IMR-90 (cell line): ENCODE data around the gene RAB30. TPM values are rescaled to one million over a fixed set of nuclear protein-coding genes. Genes with fewer than 3 reads are reported as not detected.

Experiments used
- ATAC-seq: fragments of 200-7000 bp; cut with Tn5 transposase; 2 replicates; pipeline ENCODE4 v1.9.1; 2020; ENCODE audit warnings: low read depth, mild to moderate bottlenecking, moderate library complexity
- BruUV-seq: library from RNA; stranded (reverse); fragments of 400-500 nt; replicated peaks from 2 replicates; lab custom pipeline; 2021; lab: Mats Ljungman, UMichigan
- CTCF ChIA-PET: fragments of 300-600 bp; formaldehyde crosslinking; extraction: SDS; loops from one replicate; lab custom pipeline; 2021; ENCODE audit warnings: antibody characterized with exemption; lab: Yijun Ruan, JAX
- POLR2A ChIA-PET: fragments of 300-600 bp; sonication (Branson Sonifier 250); formaldehyde crosslinking; loops from one replicate; lab custom pipeline; 2022; ENCODE audit warnings: antibody characterized with exemption; ENCODE audit not compliant: unreplicated experiment; lab: Charles Lee
- DNase-seq: peaks from one replicate; pipeline ENCODE4 v3.0.0; 2013
- H2AFZ ChIP-seq: replicated peaks from 2 replicates; pipeline ENCODE3; 2013; ENCODE audit warnings: low read length, mild to moderate bottlenecking; ENCODE audit not compliant: poor library complexity
- H2AK5ac ChIP-seq: 2 replicates; pipeline ENCODE4 v1.6.1; 2013; ENCODE audit warnings: low read depth, low read length, inconsistent platforms
- H2AK9ac ChIP-seq: replicated peaks from 2 replicates; pipeline ENCODE3; 2013; ENCODE audit warnings: mild to moderate bottlenecking, low read depth, low read length, moderate library complexity; ENCODE audit not compliant: poor library complexity
- H2BK120ac ChIP-seq: 2 replicates; pipeline ENCODE4 v1.6.1; 2013; ENCODE audit warnings: low read depth, low read length, inconsistent platforms
- H2BK15ac ChIP-seq: 3 replicates; pipeline ENCODE4 v1.6.1; 2013; ENCODE audit warnings: low read depth, low read length, inconsistent platforms
- H2BK20ac ChIP-seq: 2 replicates; pipeline ENCODE4 v1.6.1; 2013; ENCODE audit warnings: low read depth, mild to moderate bottlenecking, inconsistent platforms, low read length, moderate library complexity
- H2BK5ac ChIP-seq: 2 replicates; pipeline ENCODE4 v1.6.1; 2013; ENCODE audit warnings: mild to moderate bottlenecking, low read depth, low read length, inconsistent platforms; ENCODE audit not compliant: poor library complexity, severe bottlenecking
- H3K14ac ChIP-seq: replicated peaks from 2 replicates; pipeline ENCODE4 v1.6.1; 2013; ENCODE audit warnings: low read depth, low read length, inconsistent platforms
- H3K18ac ChIP-seq: 2 replicates; pipeline ENCODE4 v1.6.1; 2013; ENCODE audit warnings: low read depth, low read length, control low read depth
- H3K23ac ChIP-seq: 2 replicates; pipeline ENCODE4 v1.6.1; 2013; ENCODE audit warnings: low read depth, low read length, inconsistent platforms
- H3K27ac ChIP-seq: 2 replicates; pipeline ENCODE4 v1.5.1; 2013; ENCODE audit warnings: mild to moderate bottlenecking, control low read depth, low read length; ENCODE audit not compliant: insufficient read depth
- H3K27me3 ChIP-seq: 2 replicates; pipeline ENCODE4 v1.6.1; 2013; ENCODE audit warnings: low read length; ENCODE audit not compliant: control insufficient read depth, insufficient read depth
- H3K36me3 ChIP-seq: 2 replicates; pipeline ENCODE4 v1.6.1; 2013; ENCODE audit warnings: low read length, mixed read lengths; ENCODE audit not compliant: control insufficient read depth, insufficient read depth
- H3K4ac ChIP-seq: 2 replicates; pipeline ENCODE4 v1.6.1; 2013; ENCODE audit warnings: low read depth, low read length, inconsistent platforms
- H3K4me1 ChIP-seq: 2 replicates; pipeline ENCODE4 v1.6.1; 2013; ENCODE audit warnings: low read length, mixed read lengths; ENCODE audit not compliant: control insufficient read depth, insufficient read depth
- H3K4me2 ChIP-seq: 2 replicates; pipeline ENCODE4 v1.6.1; 2013; ENCODE audit warnings: low read depth, mild to moderate bottlenecking, control low read depth, low read length, moderate library complexity
- H3K4me3 ChIP-seq: 2 replicates; pipeline ENCODE4 v1.5.1; 2013; ENCODE audit warnings: low read depth, mild to moderate bottlenecking, control low read depth, low read length, moderate library complexity; ENCODE audit not compliant: insufficient read depth
- H3K56ac ChIP-seq: 2 replicates; pipeline ENCODE4 v1.6.1; 2013; ENCODE audit warnings: low read length, inconsistent platforms; ENCODE audit not compliant: insufficient read depth; ENCODE audit errors: extremely low read depth
- H3K79me1 ChIP-seq, 2 experiments: 2 replicates each; pipeline ENCODE4 v1.6.1; 2013; ENCODE audit warnings: low read length in 2 of 2, inconsistent platforms in 1 of 2, low read depth in 1 of 2
- H3K9ac ChIP-seq: 2 replicates; pipeline ENCODE4 v1.6.1; 2013; ENCODE audit warnings: low read depth, low read length, control low read depth
- H3K9me1 ChIP-seq: 2 replicates; pipeline ENCODE4 v1.6.1; 2013; ENCODE audit warnings: low read length, inconsistent platforms; ENCODE audit not compliant: insufficient read depth
- H3K9me3 ChIP-seq: 2 replicates; pipeline ENCODE4 v1.6.1; 2013; ENCODE audit warnings: low read length; ENCODE audit not compliant: control insufficient read depth, insufficient read depth
- H4K20me1 ChIP-seq: 2 replicates; pipeline ENCODE4 v1.6.1; 2013; ENCODE audit warnings: low read length, inconsistent platforms; ENCODE audit not compliant: insufficient read depth
- H4K5ac ChIP-seq: 2 replicates; pipeline ENCODE4 v1.6.1; 2013; ENCODE audit warnings: mild to moderate bottlenecking, low read depth, low read length, control low read depth
- H4K8ac ChIP-seq, 2 experiments: 2 replicates each; pipeline ENCODE4 v1.6.1; 2013; ENCODE audit warnings: low read depth in 2 of 2, low read length in 2 of 2, control low read depth in 1 of 2, inconsistent platforms in 1 of 2
- H4K91ac ChIP-seq: 2 replicates; pipeline ENCODE4 v1.6.1; 2013; ENCODE audit warnings: low read depth, low read length, inconsistent platforms; ENCODE audit not compliant: insufficient read depth
- BHLHE40 ChIP-seq: fragments of 150-350 bp; IDR thresholded peaks from 2 replicates; pipeline ENCODE4 v1.6.1; 2016; ENCODE audit warnings: mild to moderate bottlenecking, low read depth, low read length
- CHD1 ChIP-seq: IDR thresholded peaks from 2 replicates; pipeline ENCODE4 v1.6.1; 2012; ENCODE audit warnings: low read depth, low read length, improper control_type of control experiment
- CTCF ChIP-seq: conservative IDR thresholded peaks from 2 replicates; pipeline ENCODE4 v1.5.1; 2012; ENCODE audit warnings: mild to moderate bottlenecking, low read depth, low read length, improper control_type of control experiment
- ELK1 ChIP-seq: fragments of 150-350 bp; IDR thresholded peaks from 2 replicates; pipeline ENCODE4 v1.6.1; 2016; ENCODE audit warnings: low read depth, mild to moderate bottlenecking, low read length, moderate library complexity, borderline replicate concordance
- FOS ChIP-seq: fragments of 150-350 bp; IDR thresholded peaks from 2 replicates; pipeline ENCODE4 v1.6.1; 2016; ENCODE audit warnings: low read depth, low read length
- MAFK ChIP-seq: IDR thresholded peaks from 2 replicates; pipeline ENCODE4 v1.6.1; 2012; ENCODE audit warnings: low read depth, low read length, improper control_type of control experiment
- MAZ ChIP-seq: IDR thresholded peaks from 2 replicates; pipeline ENCODE4 v1.6.1; 2012; ENCODE audit warnings: low read depth, mild to moderate bottlenecking, low read length, improper control_type of control experiment, moderate library complexity, borderline replicate concordance
- MXI1 ChIP-seq: IDR thresholded peaks from 2 replicates; pipeline ENCODE4 v1.6.1; 2012; ENCODE audit warnings: low read depth, mild to moderate bottlenecking, low read length, moderate library complexity, borderline replicate concordance
- NFE2L2 ChIP-seq: fragments of 150-350 bp; IDR thresholded peaks from 2 replicates; pipeline ENCODE4 v1.6.1; 2016; ENCODE audit warnings: low read depth, mild to moderate bottlenecking, low read length
- POLR2A ChIP-seq: IDR thresholded peaks from 2 replicates; pipeline ENCODE4 v1.6.1; 2012; ENCODE audit warnings: mild to moderate bottlenecking, low read depth, low read length
- RAD21 ChIP-seq: IDR thresholded peaks from 2 replicates; pipeline ENCODE4 v1.6.1; 2012; ENCODE audit warnings: low read length, improper control_type of control experiment
- RCOR1 ChIP-seq: IDR thresholded peaks from 2 replicates; pipeline ENCODE4 v1.6.1; 2012; ENCODE audit warnings: mild to moderate bottlenecking, low read length, improper control_type of control experiment; ENCODE audit not compliant: insufficient replicate concordance
- RFX5 ChIP-seq: IDR thresholded peaks from 2 replicates; pipeline ENCODE4 v1.8.0; 2012; ENCODE audit warnings: low read depth, mild to moderate bottlenecking, low read length, moderate library complexity
- SMC3 ChIP-seq: fragments of 150-350 bp; IDR thresholded peaks from 2 replicates; pipeline ENCODE4 v1.6.1; 2016; ENCODE audit warnings: low read depth, mild to moderate bottlenecking, antibody characterized with exemption, low read length, moderate library complexity
- USF2 ChIP-seq: fragments of 150-350 bp; IDR thresholded peaks from 2 replicates; pipeline ENCODE4 v1.6.1; 2017; ENCODE audit warnings: mild to moderate bottlenecking, antibody characterized with exemption, low read length, low read depth
- WGBS, 2 experiments: methylation state at CpG; one replicate each; pipeline versions ENCODE4 v1.1.5 to v1.1.7; 2013; ENCODE audit warnings: missing lambda C conversion rate in 2 of 2; ENCODE audit not compliant: insufficient read length in 1 of 2; ENCODE audit errors: extremely low coverage in 2 of 2; 5-methylcytosine and 5-hydroxymethylcytosine counted together
- dilution Hi-C: fragments of 300-500 bp; cut with HindIII; formaldehyde crosslinking; loops from one replicate; pipeline ENCODE4 v1.14.3; 2018; ENCODE audit warnings: low sequenced_read_pairs; ENCODE audit not compliant: unreplicated experiment
- in situ Hi-C: fragments of 300-500 bp; cut with MboI; formaldehyde crosslinking; loops from 3 replicates; pipeline ENCODE4 v1.14.3; 2019; ENCODE audit warnings: low sequenced_read_pairs, inconsistent platforms, mixed read lengths
- intact Hi-C: fragments of 100-400 bp; cut with micrococcal nuclease; formaldehyde crosslinking; loops from 2 replicates; pipeline ENCODE4 v1.10.0; 2022
- polyA plus RNA-seq, 3 experiments: library from polyadenylated mRNA; depleted of rRNA; stranded (reverse); fragments of >200 nt; gene quantifications; 2 replicates each; pipeline ENCODE4 v1.2.3, GENCODE V29; 2012; ENCODE audit warnings: low replicate concordance in 1 of 3
- total RNA-seq: library from RNA; depleted of rRNA; stranded (reverse); fragments of >200 nt; gene quantifications from 2 replicates; pipeline ENCODE4 v1.2.3, GENCODE V29; 2012

Gene RAB30
- total and polyA plus RNA-seq, 2 of the 4 experiments (the other 2 are of a cell fraction) = 7.2 to 25.6 TPM

GRCh38 chr11:83064011-83064410 is 7.7 kb downstream of the RAB30 start:
- no peak overlapping the region for H2AK9ac ChIP-seq
- intact Hi-C loops (no loop called here), in situ Hi-C loops (no loop called here), dilution Hi-C loops (loop anchor here (25.0 kb wide), 1 partner anchor 98 kb away; the partner anchor contains the start of gene PCF11)
- H2AK5ac ChIP-seq = no peak overlapping the region
- no peaks in the 10 kb centered on the region for H3K9me3 ChIP-seq
- peaks cover 11 to 47% of the 10 kb centered on the region in 2 experiments for H3K79me1 ChIP-seq
- H2BK120ac ChIP-seq = no peak overlapping the region
- no peak overlapping the region for H2BK20ac ChIP-seq
- H3K4ac ChIP-seq = no peak overlapping the region
- H3K27me3 ChIP-seq = no peaks in the 10 kb centered on the region
- no peak overlapping the region for H4K8ac ChIP-seq
- DNase-seq = no peak
- ChIA-PET CTCF (no interaction called here), POLR2A (interaction anchor here (0.6 kb wide), 1 partner anchor 89 kb away, joined by 3 read pairs; no protein-coding TSS in a partner anchor)
- no peak overlapping the region for H3K23ac ChIP-seq
- H3K56ac ChIP-seq = no peak overlapping the region
- no peaks in the 10 kb centered on the region for H3K36me3 ChIP-seq
- no peak for ATAC-seq
- no peak overlapping the region for H3K4me3 ChIP-seq
- no peak overlapping the region for H2AFZ ChIP-seq
- no peak overlapping the region for H2BK5ac ChIP-seq
- no peak overlapping the region for H3K27ac ChIP-seq
- BruUV-seq = no TSS peak
- no peak overlapping the region for H3K14ac ChIP-seq
- no peak overlapping the region for H4K5ac ChIP-seq
- H3K4me2 ChIP-seq = no peak overlapping the region
- peaks cover 5% of the 10 kb centered on the region; the same call in 1 of the 2 replicates for H4K20me1 ChIP-seq
- H3K4me1 ChIP-seq = no peaks in the 10 kb centered on the region
- no peak overlapping the region for H4K91ac ChIP-seq
- WGBS, 2 experiments = no CpG with 5 or more reads among the region's 3 CpGs
- H2BK15ac ChIP-seq = no peak overlapping the region
- no peak overlapping the region for H3K18ac ChIP-seq
- no peak overlapping the region for H3K9ac ChIP-seq
- TF ChIP-seq NFE2L2 (no peak), RFX5 (no peak), BHLHE40 (no peak), FOS (no peak), CHD1 (no peak), SMC3 (no peak), MAZ (no peak), ELK1 (no peak), RAD21 (no peak), RCOR1 (no peak), POLR2A (no peak), CTCF (no peak), MXI1 (no peak), USF2 (no peak), MAFK (no peak)
- H3K9me1 ChIP-seq = peaks cover 3% of the 10 kb centered on the region; the same call in 1 of the 2 replicates
